HG03045 (cell line): ENCODE measurements around the gene ZIC1.

ENCODE experiments used
- ATAC-seq: cut with Tn5 transposase; IDR thresholded peaks from one replicate; pipeline ENCODE4 v1.9.1; 2021; ENCODE audit warnings: mild to moderate bottlenecking, moderate library complexity; ENCODE audit not compliant: unreplicated experiment

The ZIC1 gene

DNA sequence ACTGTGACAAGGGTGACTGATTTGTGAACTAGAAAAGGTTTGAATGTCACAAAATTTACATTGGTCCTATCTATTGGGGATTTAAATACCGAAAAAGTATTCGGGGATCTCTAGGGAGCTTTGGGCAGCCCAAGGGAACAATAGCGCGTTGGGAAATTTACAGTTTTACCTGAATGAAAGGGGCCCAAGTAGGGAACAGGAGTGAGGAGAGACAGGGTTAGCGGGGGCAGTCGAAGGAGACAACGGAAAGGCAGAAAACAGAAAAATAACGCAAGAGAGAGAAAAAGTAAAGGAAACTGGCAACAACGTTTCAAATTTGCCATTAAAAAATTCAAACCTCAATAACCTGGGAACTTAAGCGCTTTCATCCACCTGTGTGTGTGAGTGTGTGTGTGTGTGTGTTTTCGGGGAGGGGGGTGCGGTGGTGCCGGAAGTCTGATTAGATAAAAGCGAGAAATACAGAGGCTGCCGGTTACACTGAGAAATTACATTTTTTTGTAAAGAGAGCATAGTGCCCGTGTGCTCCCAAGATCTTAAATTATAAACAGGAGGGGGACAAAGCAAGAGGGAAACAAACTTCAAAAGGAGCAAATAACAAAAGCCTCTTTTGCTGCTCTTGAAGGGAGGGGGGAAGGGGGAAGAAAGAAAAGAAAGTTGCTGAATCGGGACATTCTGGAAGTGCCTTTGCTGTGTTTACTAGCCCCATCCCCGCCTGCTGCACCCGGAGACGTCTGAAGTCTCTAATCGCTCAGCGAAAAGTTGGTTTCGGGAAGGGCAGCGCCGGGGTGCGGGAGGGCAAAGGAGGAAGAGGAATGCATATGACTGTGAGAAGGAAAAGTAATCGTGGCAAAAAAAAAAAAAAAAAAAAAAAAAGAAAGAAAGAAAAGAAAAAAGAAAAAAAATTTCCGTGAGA, 721 bp upstream of the ZIC1 start:
- no peak for ATAC-seq

GRCh38 chr3:147410116-147410525, 956 bp downstream of the ZIC1 start:
- ATAC-seq: no peak

DNA sequence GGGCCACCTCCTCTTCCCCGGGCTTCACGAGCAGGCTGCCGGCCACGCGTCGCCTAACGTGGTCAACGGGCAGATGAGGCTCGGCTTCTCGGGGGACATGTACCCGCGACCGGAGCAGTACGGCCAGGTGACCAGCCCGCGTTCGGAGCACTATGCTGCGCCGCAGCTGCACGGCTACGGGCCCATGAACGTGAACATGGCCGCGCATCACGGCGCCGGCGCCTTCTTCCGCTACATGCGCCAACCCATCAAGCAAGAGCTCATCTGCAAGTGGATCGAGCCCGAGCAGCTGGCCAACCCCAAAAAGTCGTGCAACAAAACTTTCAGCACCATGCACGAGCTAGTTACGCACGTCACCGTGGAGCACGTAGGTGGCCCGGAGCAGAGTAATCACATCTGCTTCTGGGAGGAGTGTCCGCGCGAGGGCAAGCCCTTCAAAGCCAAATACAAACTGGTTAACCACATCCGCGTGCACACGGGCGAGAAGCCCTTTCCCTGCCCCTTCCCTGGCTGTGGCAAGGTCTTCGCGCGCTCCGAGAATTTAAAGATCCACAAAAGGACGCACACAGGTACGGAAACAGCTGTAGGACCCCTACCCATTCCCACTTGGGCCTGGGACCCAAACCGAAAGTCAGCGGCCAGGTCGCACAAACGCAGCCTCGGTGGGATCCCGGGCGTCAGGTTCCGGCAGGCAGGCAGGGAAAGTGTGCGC, 1.5 kb downstream of the ZIC1 start:
- no peak for ATAC-seq

DNA sequence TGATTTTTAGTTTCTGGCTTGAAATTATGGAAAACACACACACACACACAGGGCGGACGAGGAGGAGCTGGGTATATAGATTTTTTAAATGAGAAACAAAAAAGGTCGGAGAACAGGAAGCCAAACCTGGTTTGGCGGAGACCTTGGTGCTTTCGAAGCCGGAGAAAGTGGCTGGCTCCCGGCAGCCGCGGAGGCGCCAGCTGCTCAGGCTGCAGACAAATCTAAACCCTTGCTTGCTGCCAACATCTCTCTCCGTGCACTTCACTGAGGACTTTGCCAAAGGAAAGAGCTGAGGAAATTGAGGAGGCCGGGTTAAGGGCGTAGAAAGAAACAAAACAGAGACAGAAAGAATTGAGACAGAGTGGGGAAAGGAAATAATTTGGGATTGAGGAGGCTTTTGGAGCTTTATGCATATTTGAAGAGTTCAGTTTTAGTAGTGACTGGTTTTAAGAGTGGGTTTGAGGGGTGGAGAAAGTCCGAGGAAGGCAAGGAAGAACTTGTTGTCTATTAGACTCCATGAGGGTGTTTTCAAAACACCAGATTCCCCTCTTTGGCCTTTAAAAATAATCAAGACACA, 2.2 kb downstream of the ZIC1 start:
- ATAC-seq: no peak

- no peak for ATAC-seq
Observed at GRCh38 chr3:147411815-147412241, 2.7 kb downstream of the ZIC1 start.

- ATAC-seq: no peak
Observed at GRCh38 chr3:147412261-147412916, 3.2 kb downstream of the ZIC1 start.

DNA sequence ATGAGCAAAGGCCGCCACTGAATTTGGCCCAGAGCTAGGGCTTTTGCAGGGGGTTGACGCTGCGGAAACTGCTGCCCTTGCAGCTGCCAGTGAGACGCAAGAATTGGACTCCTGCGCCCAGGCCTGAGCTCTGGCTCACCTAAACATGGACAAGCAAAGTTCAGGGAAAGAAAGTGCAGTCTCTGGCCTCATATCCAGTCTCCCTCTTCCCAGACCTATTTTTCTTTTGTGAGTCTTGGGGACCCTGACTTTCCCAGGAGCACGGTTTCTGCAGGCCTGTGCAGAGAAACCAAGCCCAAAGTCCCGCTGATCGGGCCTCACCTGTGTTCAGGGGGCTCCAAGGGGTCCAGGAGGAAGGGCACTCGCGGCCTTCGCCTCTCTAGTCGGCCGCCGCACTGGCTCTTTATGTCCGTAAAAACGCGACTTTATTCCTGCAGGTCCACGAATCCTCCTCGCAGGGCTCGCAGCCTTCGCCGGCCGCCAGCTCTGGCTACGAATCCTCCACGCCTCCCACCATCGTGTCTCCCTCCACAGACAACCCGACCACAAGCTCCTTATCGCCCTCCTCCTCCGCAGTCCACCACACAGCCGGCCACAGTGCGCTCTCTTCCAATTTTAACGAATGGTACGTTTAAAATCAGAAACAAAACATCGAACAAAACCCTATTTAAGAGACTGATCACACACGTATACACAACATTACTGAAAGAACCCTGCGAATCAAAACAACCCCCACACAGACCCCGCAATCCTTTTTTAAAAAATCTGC, 3.9 kb downstream of the ZIC1 start:
- ATAC-seq: no peak

DNA sequence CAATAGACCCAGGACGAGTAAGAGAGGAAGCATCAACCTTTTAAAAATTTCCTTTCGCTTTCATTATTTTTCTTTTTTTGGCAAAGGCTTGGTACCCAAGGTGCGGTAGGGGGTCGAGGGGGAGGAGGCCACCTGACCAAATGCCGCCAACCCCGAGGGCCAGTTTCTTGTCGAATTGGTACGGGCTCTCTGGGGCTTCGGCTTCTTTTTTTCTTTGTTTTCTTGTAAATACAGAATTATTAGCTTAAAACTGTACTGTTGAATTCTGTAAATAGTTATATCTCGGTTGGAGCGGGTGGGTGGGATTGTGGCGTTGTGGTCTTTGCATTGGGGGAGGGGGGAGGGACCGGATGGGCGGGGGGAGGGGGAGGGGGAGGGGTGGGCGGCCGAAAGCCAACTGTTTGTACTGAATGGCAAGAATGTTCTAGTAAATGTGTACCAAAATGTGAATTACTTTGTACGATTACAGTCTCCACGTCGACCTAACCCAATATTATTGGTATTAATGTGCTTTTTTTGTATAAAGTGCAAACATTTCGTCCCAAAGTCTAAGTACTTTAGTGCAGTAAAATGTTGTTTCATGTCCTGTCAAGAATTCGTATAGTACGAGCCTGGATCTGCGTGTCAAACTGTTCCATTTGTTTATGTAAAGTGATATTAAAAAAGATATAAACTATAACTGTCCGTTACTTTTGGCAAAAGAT, 4.7 kb downstream of the ZIC1 start:
- no peak for ATAC-seq

GRCh38 chr3:147414390-147415138, 5.4 kb downstream of the ZIC1 start:
- no peak for ATAC-seq

DNA sequence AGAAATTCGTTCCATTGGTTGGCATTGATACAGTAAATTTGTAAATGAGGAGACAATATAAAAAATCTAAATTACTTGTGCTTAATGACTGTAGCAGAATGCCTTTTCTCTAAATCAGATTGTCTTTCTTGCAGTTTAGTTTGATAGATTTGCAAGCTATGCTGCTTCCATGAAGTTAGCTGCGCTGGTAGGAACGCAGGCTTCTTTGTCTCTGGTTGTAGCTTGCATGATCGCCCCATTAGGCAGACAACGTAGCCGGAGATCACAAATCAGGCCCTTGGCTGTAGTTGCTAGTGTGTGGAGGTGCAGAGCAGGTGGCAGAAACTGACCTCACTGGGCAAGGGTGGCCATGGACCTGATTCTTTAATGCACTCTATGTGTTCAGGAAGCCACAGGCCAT, 6.1 kb downstream of the ZIC1 start:
- ATAC-seq: no peak

DNA sequence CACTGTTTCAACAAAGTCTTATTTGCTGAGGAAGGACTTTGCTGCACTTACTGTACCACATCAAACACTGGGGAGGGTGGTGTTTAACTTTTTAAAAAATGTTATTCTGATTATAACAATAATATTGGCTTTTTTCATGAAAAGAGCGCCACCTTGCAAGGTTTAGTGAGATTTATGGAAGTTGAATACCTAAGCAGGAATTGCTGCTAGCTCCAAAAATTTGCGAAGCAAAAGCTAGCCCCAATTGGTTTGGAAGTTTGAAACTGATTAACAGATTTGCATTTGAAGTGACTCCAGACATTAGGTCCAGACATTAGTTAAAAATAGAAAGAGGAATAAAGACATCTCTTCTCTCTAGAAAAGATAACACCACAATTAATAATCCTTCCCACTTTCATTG, 6.7 kb downstream of the ZIC1 start:
- ATAC-seq: no peak

GRCh38 chr3:147416931-147417330, 7.8 kb downstream of the ZIC1 start:
- no peak for ATAC-seq

DNA sequence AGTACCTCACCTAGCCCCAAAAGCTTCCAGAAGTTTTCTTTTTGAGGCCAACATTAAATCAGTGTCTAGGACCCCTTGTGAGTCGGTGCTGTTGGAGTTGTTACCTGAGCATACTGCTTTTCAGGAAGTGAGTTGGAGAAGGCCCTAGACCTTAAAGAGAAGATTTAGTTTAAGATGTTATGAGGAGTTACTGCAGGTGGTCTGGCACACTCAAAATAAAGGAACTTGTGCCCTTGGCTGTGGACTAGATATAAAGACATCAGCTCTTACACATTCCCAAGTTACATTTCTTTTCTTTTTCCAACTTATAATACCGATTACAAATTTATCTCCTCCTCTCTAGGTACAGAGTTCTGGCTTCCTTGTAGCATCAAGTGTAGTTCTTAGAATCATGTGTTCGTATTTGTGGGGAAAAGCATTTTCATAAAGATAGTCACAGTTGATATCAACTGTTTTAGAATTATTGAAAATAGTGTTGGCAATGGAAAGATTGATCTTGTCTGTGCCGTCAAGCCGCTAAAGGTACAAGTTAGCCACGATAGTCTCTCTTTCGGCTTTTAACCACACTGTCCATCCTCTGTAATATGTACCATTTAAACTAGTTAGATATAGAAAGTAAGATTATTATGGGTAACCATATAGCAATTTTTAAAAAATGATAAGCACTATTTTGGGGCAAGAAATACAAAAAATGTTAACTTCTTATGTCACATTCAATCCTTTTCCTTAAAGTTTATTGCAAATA, 8.6 kb downstream of the ZIC1 start:
- no peak for ATAC-seq

- no peak for ATAC-seq
Observed at GRCh38 chr3:147418371-147418781, 9.2 kb downstream of the ZIC1 start.

GRCh38 chr3:147418808-147419701, 9.9 kb downstream of the ZIC1 start:
- no peak for ATAC-seq

- no peak for ATAC-seq
Observed at GRCh38 chr3:147419781-147420224, 10.6 kb downstream of the ZIC1 start.
